Thyroid gland (tissue), 4 donors: Measurements from ENCODE around the gene HYLS1. TPM values are rescaled to one million over a fixed set of nuclear protein-coding genes. Genes with fewer than 3 reads are reported as not detected.

Source experiments
- DNase-seq, 2 donors: peaks; one replicate each; pipeline ENCODE4 v3.0.0-alpha.2; 2019
- H3K27ac ChIP-seq, 3 donors: fragments of 200-600 bp; sonication (generic); 1 replicate in 2 of 3; 2 replicates in 1 of 3; pipeline ENCODE4 v1.5.1; 2016 to 2019; ENCODE audit warnings: mild to moderate bottlenecking in 1 of 3, moderate library complexity in 1 of 3
- H3K27me3 ChIP-seq: fragments of 200-600 bp; sonication (generic); one replicate; pipeline ENCODE4 v1.5.1; 2019
- H3K36me3 ChIP-seq, 2 donors: fragments of 200-600 bp; sonication (generic); one replicate each; pipeline ENCODE4 v1.5.1; 2016 to 2019
- H3K4me1 ChIP-seq, 2 donors: fragments of 200-600 bp; sonication (generic); one replicate each; pipeline ENCODE4 v1.5.1; 2017 to 2019
- H3K4me3 ChIP-seq, 3 donors: fragments of 200-600 bp; sonication (generic); replicated peaks in 1 of 3; 1 replicate in 2 of 3; 2 replicates in 1 of 3; pipeline ENCODE4 v1.5.1; 2016; ENCODE audit warnings: mild to moderate bottlenecking in 1 of 3
- H3K9me3 ChIP-seq: fragments of 200-600 bp; sonication (generic); one replicate; pipeline ENCODE4 v1.5.1; 2017
- POLR2A ChIP-seq, 2 donors: fragments of 450-650 bp; IDR thresholded peaks; one replicate each; pipeline ENCODE4 v1.6.1; 2017; ENCODE audit warnings: antibody characterized with exemption in 2 of 2, mild to moderate bottlenecking in 2 of 2, moderate library complexity in 1 of 2
- WGBS, 2 donors: methylation state at CpG; one replicate each; pipeline ENCODE4 v1.1.5; 2017; 5-methylcytosine and 5-hydroxymethylcytosine counted together
- intact Hi-C: fragments of 100-400 bp; cut with DNase I; formaldehyde crosslinking; loops from one replicate; pipeline ENCODE4 v1.15.1; 2023
- total RNA-seq, 4 donors: library from RNA; depleted of rRNA; stranded (reverse); fragments of >200 nt; gene quantifications; one replicate each; pipeline ENCODE4 v1.2.3, GENCODE V29; 2016
- TF ChIP-seq, protein P1 (sequence below), 6 experiments: fragments of 200-600 bp in 3 of 6; fragments of 450-650 bp in 3 of 6; sonication (generic) in 3 of 6; IDR thresholded peaks; one replicate each; pipeline ENCODE4 v1.5.1; 2016 to 2019; ENCODE audit warnings: antibody characterized with exemption in 6 of 6, mild to moderate bottlenecking in 2 of 6, inconsistent platforms in 1 of 6, moderate library complexity in 1 of 6

The HYLS1 gene
- total RNA-seq, 4 donors from 2014 or later: 1.6 to 6.9 (median 3.0) TPM

GRCh38 chr11:125923633-125924032 lies 36.2 kb downstream of the HYLS1 start:
- Histone ChIP-seq H3K27me3 (no peaks in the 10 kb centered on the region), H3K4me3 (no peak overlapping the region)
- intact Hi-C loops: loop anchor here (2.0 to 5.0 kb wide), 2 partner anchors 139 to 273 kb away; partner anchors contain the start of gene CDON

DNA sequence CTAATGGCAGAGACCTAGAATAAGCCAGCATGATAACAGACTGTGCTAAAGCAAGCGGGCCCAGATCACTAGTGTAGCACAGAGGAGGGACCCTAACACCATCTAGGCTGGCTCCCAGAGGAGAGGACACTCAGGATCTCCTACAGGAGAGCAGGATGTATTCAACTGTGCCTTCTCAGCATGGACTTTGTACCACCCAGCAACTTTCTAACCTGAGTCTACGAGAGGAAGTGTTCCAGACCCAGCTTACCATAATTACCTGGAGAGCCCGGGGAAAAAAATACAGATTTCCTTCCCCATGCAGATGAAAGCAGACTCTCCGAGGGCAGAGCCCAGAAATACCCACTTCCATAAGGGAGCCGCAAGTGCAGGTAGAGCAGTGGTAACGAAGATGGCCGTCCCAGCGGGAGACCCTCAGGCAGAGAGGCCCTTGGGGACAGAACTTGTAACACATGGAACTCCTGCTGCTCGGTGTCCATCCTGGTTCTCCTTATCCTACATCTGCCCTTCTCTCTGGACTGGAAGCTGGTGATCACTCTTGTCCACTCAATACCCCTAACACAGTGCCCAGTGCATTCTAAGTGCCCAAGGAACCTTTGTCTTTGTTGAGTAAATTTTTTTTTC lies 37.0 kb downstream of the HYLS1 start:
- H3K4me3 ChIP-seq: no peak overlapping the region
- no peak overlapping the region for H3K27ac ChIP-seq
- no peak for DNase-seq
- 88 to 93% methylated on average over 9 of the region's 9 CpGs for WGBS, 2 donors
- TF ChIP-seq POLR2A (IDR thresholded peaks at IDR 0.05): no peak
- TF ChIP-seq, protein P1, sequence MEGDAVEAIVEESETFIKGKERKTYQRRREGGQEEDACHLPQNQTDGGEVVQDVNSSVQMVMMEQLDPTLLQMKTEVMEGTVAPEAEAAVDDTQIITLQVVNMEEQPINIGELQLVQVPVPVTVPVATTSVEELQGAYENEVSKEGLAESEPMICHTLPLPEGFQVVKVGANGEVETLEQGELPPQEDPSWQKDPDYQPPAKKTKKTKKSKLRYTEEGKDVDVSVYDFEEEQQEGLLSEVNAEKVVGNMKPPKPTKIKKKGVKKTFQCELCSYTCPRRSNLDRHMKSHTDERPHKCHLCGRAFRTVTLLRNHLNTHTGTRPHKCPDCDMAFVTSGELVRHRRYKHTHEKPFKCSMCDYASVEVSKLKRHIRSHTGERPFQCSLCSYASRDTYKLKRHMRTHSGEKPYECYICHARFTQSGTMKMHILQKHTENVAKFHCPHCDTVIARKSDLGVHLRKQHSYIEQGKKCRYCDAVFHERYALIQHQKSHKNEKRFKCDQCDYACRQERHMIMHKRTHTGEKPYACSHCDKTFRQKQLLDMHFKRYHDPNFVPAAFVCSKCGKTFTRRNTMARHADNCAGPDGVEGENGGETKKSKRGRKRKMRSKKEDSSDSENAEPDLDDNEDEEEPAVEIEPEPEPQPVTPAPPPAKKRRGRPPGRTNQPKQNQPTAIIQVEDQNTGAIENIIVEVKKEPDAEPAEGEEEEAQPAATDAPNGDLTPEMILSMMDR (IDR thresholded peaks at IDR 0.05): no peak
- H3K9me3 ChIP-seq: no peaks in the 10 kb centered on the region
- H3K27me3 ChIP-seq: no peaks in the 10 kb centered on the region
- no peaks in the 10 kb centered on the region for H3K4me1 ChIP-seq
- H3K36me3 ChIP-seq: no peaks in the 10 kb centered on the region
- intact Hi-C loops: loop anchor here (5.0 kb wide), 1 partner anchor 138 kb away; the partner anchor contains the start of gene CDON

More at GRCh38 chr11:125923633-125924032, 36.2 kb downstream of the HYLS1 start:
- Histone ChIP-seq H3K9me3 (no peaks in the 10 kb centered on the region), H3K4me1 (no peaks in the 10 kb centered on the region), H3K27ac (no peak overlapping the region), H3K36me3 (no peaks in the 10 kb centered on the region)
- 89 to 93% methylated on average over 8 of the region's 8 CpGs for WGBS, 2 donors
- no peak for TF ChIP-seq POLR2A (IDR thresholded peaks at IDR 0.05)
- TF ChIP-seq, protein P1 (IDR thresholded peaks at IDR 0.05): no peak
- DNase-seq: no peak

- Histone ChIP-seq H3K9me3 (no peaks in the 10 kb centered on the region), H3K36me3 (no peaks in the 10 kb centered on the region), H3K27ac (no peak overlapping the region), H3K4me3 (no peak overlapping the region), H3K27me3 (no peaks in the 10 kb centered on the region), H3K4me1 (no peaks in the 10 kb centered on the region)
- intact Hi-C loops: no loop called here
- DNase-seq: no peak
- WGBS, 2 donors: 79 to 81% methylated on average over 6 of the region's 6 CpGs
- TF ChIP-seq, protein P1 (IDR thresholded peaks at IDR 0.05): no peak
- no peak for TF ChIP-seq POLR2A (IDR thresholded peaks at IDR 0.05)
Measured at GRCh38 chr11:125925247-125925740, 37.8 kb downstream of the HYLS1 start.

DNA sequence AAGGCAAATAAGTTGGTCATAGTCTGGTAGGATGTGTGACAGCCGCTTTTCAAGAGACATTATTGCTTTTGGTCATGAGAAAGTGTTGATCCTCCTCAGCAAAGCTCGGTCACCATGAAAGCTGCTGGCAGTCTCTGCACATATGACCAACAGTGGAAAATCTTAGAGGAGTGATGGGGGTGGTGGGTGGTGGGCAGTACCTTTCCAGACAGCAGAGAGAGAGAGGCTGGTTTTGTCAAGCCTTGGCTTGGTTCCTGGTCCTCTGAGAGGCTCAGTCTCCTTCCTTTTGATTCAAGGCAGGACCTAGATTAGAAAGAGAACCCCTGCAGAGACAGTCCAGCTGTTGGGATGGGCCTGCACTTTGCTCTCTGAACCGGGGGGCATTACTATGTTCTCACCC lies 38.3 kb downstream of the HYLS1 start:
- no peak for TF ChIP-seq POLR2A (IDR thresholded peaks at IDR 0.05)
- TF ChIP-seq, protein P1 (IDR thresholded peaks at IDR 0.05): no peak
- no peak for DNase-seq
- intact Hi-C loops: no loop called here

DNA sequence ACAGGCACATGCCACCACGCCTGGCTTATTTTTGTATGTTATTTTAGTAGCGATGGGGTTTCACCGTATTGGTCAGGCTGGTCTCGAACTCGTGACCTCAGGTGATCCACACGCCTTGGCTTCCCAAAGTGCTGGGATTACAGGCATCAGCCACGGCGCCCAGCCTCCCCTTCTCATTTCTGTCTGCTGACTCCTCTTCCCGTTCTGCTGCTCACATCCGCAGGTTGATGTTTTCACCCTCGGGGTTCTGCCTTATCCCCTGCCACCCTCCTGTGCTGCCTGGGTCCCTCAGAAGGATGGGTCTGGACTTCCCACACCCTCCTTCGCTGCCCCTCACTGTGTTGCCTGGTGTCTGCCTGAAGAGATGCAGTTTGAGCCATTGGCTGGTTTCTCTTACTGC lies 39.2 kb downstream of the HYLS1 start:
- Histone ChIP-seq H3K4me3 (no peak overlapping the region), H3K9me3 (no peaks in the 10 kb centered on the region), H3K27me3 (no peaks in the 10 kb centered on the region), H3K4me1 (peaks cover 0 to 8% of the 10 kb centered on the region in 2 donors), H3K36me3 (no peaks in the 10 kb centered on the region), H3K27ac (no peak overlapping the region)
- WGBS, 2 donors: 95% methylated on average over 12 of the region's 12 CpGs
- DNase-seq: no peak
- intact Hi-C loops: no loop called here
- TF ChIP-seq POLR2A (IDR thresholded peaks at IDR 0.05): no peak
- TF ChIP-seq, protein P1 (IDR thresholded peaks at IDR 0.05): no peak

More for the DNA sequence above, 38.3 kb downstream of the HYLS1 start:
- Histone ChIP-seq H3K36me3 (no peaks in the 10 kb centered on the region), H3K4me1 (peaks cover 0 to under 1% of the 10 kb centered on the region in 2 donors), H3K9me3 (no peaks in the 10 kb centered on the region), H3K27me3 (no peaks in the 10 kb centered on the region), H3K27ac (no peak overlapping the region), H3K4me3 (no peak overlapping the region)
- WGBS, 2 donors: 76 to 81% methylated on average over 3 of the region's 3 CpGs
